ENCODE data around the gene GRM8.

GRCh38 chr7:126768836-126769235 lies 483.9 kb downstream of the GRM8 start:
- TF ChIP-seq, protein P1, sequence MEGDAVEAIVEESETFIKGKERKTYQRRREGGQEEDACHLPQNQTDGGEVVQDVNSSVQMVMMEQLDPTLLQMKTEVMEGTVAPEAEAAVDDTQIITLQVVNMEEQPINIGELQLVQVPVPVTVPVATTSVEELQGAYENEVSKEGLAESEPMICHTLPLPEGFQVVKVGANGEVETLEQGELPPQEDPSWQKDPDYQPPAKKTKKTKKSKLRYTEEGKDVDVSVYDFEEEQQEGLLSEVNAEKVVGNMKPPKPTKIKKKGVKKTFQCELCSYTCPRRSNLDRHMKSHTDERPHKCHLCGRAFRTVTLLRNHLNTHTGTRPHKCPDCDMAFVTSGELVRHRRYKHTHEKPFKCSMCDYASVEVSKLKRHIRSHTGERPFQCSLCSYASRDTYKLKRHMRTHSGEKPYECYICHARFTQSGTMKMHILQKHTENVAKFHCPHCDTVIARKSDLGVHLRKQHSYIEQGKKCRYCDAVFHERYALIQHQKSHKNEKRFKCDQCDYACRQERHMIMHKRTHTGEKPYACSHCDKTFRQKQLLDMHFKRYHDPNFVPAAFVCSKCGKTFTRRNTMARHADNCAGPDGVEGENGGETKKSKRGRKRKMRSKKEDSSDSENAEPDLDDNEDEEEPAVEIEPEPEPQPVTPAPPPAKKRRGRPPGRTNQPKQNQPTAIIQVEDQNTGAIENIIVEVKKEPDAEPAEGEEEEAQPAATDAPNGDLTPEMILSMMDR (conservative IDR thresholded peaks at IDR 0.05; ENCODE audit: low read length): no peak
- TF ChIP-seq EZH2phosphoT487 (IDR thresholded peaks at IDR 0.05; ENCODE audit: borderline replicate concordance): no peak
